GM12872 (cell line): Measurements from ENCODE around the gene RAET1E.

Source experiments
- TF ChIP-seq, protein P1 (sequence below): IDR thresholded peaks from 3 replicates; pipeline ENCODE4 v1.5.1; 2011; ENCODE audit warnings: low read depth, mild to moderate bottlenecking, low read length, moderate library complexity; ENCODE audit not compliant: insufficient read depth

The RAET1E gene

DNA sequence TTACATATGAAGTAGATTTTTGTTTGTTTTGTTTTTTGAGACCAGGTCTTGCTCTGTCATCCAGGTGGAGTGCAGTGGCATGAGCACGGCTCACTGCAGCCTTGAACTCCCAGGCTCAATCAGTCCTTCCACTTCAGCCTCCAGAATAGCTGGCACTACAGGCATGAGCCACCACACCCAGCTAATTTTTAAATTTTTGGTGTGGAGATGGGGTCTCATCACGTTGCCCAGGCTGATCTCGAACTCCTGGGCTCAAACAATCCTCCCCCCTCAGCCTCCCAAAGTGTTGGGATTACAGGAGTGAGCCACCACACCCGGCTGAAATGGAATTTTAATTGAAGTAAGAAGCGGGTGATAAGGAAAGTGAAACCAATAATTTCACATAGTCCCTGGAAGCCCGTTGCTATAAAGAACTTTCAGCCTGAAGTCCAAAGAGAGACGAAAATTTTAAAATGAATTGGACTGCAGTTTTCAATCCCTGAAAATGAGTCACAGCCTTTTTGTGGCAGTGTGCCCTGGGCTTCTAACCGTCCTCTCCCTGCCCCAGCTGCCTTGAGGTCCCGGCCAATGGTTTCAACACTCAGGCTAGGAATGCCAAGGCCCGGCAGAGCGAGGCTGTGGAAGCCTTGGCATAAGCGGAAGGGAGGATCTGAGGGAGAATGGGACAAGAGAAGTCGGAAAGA, 757 bp downstream of the RAET1E start:
- TF ChIP-seq, protein P1, sequence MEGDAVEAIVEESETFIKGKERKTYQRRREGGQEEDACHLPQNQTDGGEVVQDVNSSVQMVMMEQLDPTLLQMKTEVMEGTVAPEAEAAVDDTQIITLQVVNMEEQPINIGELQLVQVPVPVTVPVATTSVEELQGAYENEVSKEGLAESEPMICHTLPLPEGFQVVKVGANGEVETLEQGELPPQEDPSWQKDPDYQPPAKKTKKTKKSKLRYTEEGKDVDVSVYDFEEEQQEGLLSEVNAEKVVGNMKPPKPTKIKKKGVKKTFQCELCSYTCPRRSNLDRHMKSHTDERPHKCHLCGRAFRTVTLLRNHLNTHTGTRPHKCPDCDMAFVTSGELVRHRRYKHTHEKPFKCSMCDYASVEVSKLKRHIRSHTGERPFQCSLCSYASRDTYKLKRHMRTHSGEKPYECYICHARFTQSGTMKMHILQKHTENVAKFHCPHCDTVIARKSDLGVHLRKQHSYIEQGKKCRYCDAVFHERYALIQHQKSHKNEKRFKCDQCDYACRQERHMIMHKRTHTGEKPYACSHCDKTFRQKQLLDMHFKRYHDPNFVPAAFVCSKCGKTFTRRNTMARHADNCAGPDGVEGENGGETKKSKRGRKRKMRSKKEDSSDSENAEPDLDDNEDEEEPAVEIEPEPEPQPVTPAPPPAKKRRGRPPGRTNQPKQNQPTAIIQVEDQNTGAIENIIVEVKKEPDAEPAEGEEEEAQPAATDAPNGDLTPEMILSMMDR, result no peak

DNA sequence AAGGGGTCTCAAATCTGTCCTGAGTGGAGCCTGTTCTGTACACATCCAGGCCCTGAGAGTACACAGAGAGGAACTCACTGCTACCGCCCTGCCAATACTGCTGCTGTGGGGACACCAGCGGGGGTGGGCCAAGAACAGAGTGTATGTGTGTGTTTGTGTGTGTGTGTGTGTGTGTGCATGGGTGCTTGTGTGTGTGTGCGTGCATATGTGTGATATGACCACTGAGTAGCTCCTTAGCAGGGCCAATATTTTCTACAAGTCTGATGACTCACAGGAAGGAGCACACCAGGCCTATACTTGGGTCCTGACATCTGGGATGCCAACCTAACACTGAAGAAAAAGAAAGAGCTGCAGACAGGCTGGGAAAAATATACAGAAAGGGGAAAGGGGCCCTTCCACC, 1.4 kb downstream of the RAET1E start:
- TF ChIP-seq, protein P1, result no peak

- TF ChIP-seq, protein P1, result no peak
Measured at GRCh38 chr6:149895833-149896271, 2.1 kb downstream of the RAET1E start.

DNA sequence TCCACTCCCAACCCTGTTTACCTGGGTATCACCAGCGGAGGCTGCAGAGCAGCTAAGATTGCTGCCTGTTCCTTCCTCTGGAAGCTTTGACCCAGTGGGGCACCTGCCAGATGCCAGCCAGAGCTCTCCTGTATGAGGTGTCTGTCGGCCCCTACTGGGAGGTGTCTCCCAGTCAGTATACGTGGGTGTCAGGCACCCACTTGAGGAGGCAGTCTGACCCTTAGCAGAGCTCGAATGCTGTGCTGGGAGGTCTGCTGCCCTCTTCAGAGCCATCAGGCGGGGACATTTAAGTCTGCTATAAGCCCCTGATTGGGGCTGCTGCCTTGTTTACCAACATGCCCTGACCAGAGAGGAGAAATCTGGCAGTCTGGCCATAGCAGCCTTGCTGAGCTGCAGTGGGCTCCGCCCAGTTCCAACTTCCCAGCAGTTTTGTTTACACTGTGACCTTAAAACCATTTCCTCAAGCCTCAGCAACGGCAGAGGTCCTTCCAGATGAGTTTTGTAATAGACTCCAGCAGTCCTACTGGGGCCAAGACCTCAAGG, 2.8 kb downstream of the RAET1E start:
- TF ChIP-seq, protein P1, result no peak

DNA sequence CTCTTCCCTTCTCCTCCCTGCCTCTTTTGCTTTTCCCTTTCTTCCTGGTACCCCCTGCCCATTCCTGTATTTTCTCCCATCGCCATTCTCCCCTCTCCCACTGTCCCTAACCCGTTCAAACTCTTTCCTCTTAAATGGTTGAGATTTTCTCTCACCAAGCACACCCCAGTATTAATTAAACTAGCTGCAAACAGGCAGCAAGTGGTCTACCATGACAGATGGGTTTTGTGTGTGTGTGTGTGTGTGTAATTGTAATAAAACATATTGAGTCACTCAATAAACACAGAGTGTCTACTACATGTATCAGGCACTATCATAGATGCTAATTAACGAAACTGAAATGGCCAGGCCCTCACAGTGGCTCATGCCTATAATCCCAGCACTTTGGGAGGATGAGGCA, 6.7 kb downstream of the RAET1E start:
- TF ChIP-seq, protein P1, result no peak

- TF ChIP-seq, protein P1, result no peak
Measured at GRCh38 chr6:149890629-149891045, 7.3 kb downstream of the RAET1E start.

GRCh38 chr6:149889326-149889725, 8.6 kb downstream of the RAET1E start:
- TF ChIP-seq, protein P1, result no peak
